Endodermal cell (in vitro differentiated cells): ENCODE measurements around the gene DLGAP1. TPM values are rescaled to one million over a fixed set of nuclear protein-coding genes. Genes with fewer than 3 reads are reported as not detected.
A peak's percentile ranks its signal among the peaks of the same experiment; 100 is the strongest.

ENCODE experiments used
- DNase-seq: peaks from one replicate; pipeline ENCODE4 v3.0.0-alpha.2; 2017
- H3K27ac ChIP-seq: 2 replicates; pipeline ENCODE4 v1.5.1; 2013; ENCODE audit warnings: mild to moderate bottlenecking, low read depth, low read length, moderate library complexity
- H3K27me3 ChIP-seq: 2 replicates; pipeline ENCODE4 v1.6.1; 2013; ENCODE audit warnings: mild to moderate bottlenecking, low read length, moderate library complexity; ENCODE audit not compliant: insufficient read depth, control insufficient read depth, poor library complexity, severe bottlenecking
- H3K36me3 ChIP-seq: 2 replicates; pipeline ENCODE4 v1.7.0; 2013; ENCODE audit warnings: mild to moderate bottlenecking, low read length, moderate library complexity; ENCODE audit not compliant: control insufficient read depth, insufficient read depth
- H3K4me1 ChIP-seq: one replicate; pipeline ENCODE4 v1.7.0; 2013; ENCODE audit warnings: low read length; ENCODE audit not compliant: control insufficient read depth, insufficient read depth
- H3K4me3 ChIP-seq: 2 replicates; pipeline ENCODE4 v1.5.1; 2013; ENCODE audit warnings: mild to moderate bottlenecking, low read length, moderate library complexity
- H3K9ac ChIP-seq: 2 replicates; pipeline ENCODE4 v1.6.1; 2013; ENCODE audit warnings: mild to moderate bottlenecking, low read length, moderate library complexity; ENCODE audit not compliant: poor library complexity, severe bottlenecking; ENCODE audit errors: extremely low read depth
- H3K9me3 ChIP-seq: 2 replicates; pipeline ENCODE4 v1.6.1; 2013; ENCODE audit warnings: mild to moderate bottlenecking, low read length, moderate library complexity; ENCODE audit not compliant: control insufficient read depth
- H3K27ac Mint-ChIP-seq: 2 replicates; pipeline ENCODE4 v1.8.0; 2020; ENCODE audit warnings: mixed read lengths
- H3K27me3 Mint-ChIP-seq: 2 replicates; pipeline ENCODE4 v1.8.0; 2021; ENCODE audit warnings: mild to moderate bottlenecking, mixed read lengths; ENCODE audit not compliant: insufficient read depth
- H3K36me3 Mint-ChIP-seq: 2 replicates; pipeline ENCODE4 v1.8.0; 2020; ENCODE audit warnings: low read depth, mixed read lengths
- H3K4me1 Mint-ChIP-seq: 2 replicates; pipeline ENCODE4 v1.8.0; 2020; ENCODE audit warnings: mixed read lengths
- H3K4me3 Mint-ChIP-seq: 2 replicates; pipeline ENCODE4 v1.8.0; 2020; ENCODE audit warnings: mild to moderate bottlenecking, moderate library complexity, mixed read lengths
- H3K9me3 Mint-ChIP-seq: 2 replicates; pipeline ENCODE4 v1.8.0; 2020; ENCODE audit warnings: mild to moderate bottlenecking, mixed read lengths
- WGBS, 2 experiments: methylation state at CpG; one replicate each; pipeline versions ENCODE4 v1.1.5 to v1.1.7; 2013; ENCODE audit warnings: missing lambda C conversion rate in 2 of 2, mixed read lengths in 1 of 2; ENCODE audit not compliant: insufficient coverage in 1 of 2, insufficient read length in 1 of 2; 5-methylcytosine and 5-hydroxymethylcytosine counted together
- total RNA-seq, 2 donors: library from RNA; stranded (reverse); fragmentation: NEBNext Ultra II Directional in 1 of 2; extraction: Animal tissue kit (Norgen Biotek cat#: 25700) in 1 of 2; gene quantifications; 2 replicates in 1 of 2; 3 replicates in 1 of 2; pipeline ENCODE4 v1.2.1, GENCODE V29; 2021
- TF ChIP-seq, protein P1 (sequence below): fragments of 200-600 bp; sonication (generic); conservative IDR thresholded peaks from 2 replicates; pipeline ENCODE4 v1.5.0; 2021; ENCODE audit warnings: antibody characterized with exemption, mild to moderate bottlenecking

DLGAP1 gene
- total RNA-seq, 2 donors from 2014 or later: 11.5 to 21.5 TPM

- Mint-ChIP-seq H3K36me3 (peaks cover 4% of the 10 kb centered on the region), H3K27me3 (no peaks in the 10 kb centered on the region), H3K4me1 (peaks cover 16% of the 10 kb centered on the region), H3K27ac (no peak overlapping the region), H3K9me3 (peaks cover 13% of the 10 kb centered on the region), H3K4me3 (no peak overlapping the region)
- Histone ChIP-seq H3K36me3 (peaks cover 4% of the 10 kb centered on the region), H3K4me3 (no peak overlapping the region), H3K27me3 (no peaks in the 10 kb centered on the region), H3K27ac (no peak overlapping the region), H3K9ac (no peak overlapping the region), H3K4me1 (peaks cover 4% of the 10 kb centered on the region), H3K9me3 (peaks cover 5% of the 10 kb centered on the region)
- DNase-seq: no peak
- TF ChIP-seq, protein P1, sequence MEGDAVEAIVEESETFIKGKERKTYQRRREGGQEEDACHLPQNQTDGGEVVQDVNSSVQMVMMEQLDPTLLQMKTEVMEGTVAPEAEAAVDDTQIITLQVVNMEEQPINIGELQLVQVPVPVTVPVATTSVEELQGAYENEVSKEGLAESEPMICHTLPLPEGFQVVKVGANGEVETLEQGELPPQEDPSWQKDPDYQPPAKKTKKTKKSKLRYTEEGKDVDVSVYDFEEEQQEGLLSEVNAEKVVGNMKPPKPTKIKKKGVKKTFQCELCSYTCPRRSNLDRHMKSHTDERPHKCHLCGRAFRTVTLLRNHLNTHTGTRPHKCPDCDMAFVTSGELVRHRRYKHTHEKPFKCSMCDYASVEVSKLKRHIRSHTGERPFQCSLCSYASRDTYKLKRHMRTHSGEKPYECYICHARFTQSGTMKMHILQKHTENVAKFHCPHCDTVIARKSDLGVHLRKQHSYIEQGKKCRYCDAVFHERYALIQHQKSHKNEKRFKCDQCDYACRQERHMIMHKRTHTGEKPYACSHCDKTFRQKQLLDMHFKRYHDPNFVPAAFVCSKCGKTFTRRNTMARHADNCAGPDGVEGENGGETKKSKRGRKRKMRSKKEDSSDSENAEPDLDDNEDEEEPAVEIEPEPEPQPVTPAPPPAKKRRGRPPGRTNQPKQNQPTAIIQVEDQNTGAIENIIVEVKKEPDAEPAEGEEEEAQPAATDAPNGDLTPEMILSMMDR: no peak
- 80% methylated on average over 1 of the region's 2 CpGs; no CpG with 5 or more reads in 1 of the 2 experiments for WGBS, 2 experiments
Observed at GRCh38 chr18:4360221-4360715, 94.8 kb downstream of the DLGAP1 start.

- WGBS, 2 experiments: 38 to 66% methylated on average over 2 to 4 of the region's 4 CpGs
- Mint-ChIP-seq H3K27ac (no peak overlapping the region), H3K4me1 (peaks cover 28% of the 10 kb centered on the region)
Observed at GRCh38 chr18:4358618-4359017, 96.5 kb downstream of the DLGAP1 start.

GRCh38 chr18:4357579-4357978 lies 97.5 kb downstream of the DLGAP1 start:
- H3K9me3 Mint-ChIP-seq: no peaks in the 10 kb centered on the region
- Histone ChIP-seq H3K9ac (no peak overlapping the region), H3K4me3 (no peak overlapping the region), H3K27me3 (no peaks in the 10 kb centered on the region), H3K4me1 (peaks cover 10% of the 10 kb centered on the region), H3K27ac (no peak overlapping the region), H3K36me3 (no peaks in the 10 kb centered on the region), H3K9me3 (no peaks in the 10 kb centered on the region)
- no peaks in the 10 kb centered on the region for H3K36me3 Mint-ChIP-seq
- H3K27ac Mint-ChIP-seq: no peak overlapping the region
- TF ChIP-seq, protein P1: no peak
- H3K4me3 Mint-ChIP-seq: no peak overlapping the region
- peak; percentile 51 for DNase-seq
- peaks cover 35% of the 10 kb centered on the region for H3K4me1 Mint-ChIP-seq
- no peaks in the 10 kb centered on the region for H3K27me3 Mint-ChIP-seq
- 88 to 91% methylated on average over 3 to 4 of the region's 4 CpGs for WGBS, 2 experiments

More at GRCh38 chr18:4358618-4359017, 96.5 kb downstream of the DLGAP1 start:
- Histone ChIP-seq H3K4me3 (no peak overlapping the region), H3K27me3 (no peaks in the 10 kb centered on the region), H3K27ac (no peak overlapping the region), H3K36me3 (no peaks in the 10 kb centered on the region), H3K4me1 (peaks cover 8% of the 10 kb centered on the region), H3K9ac (no peak overlapping the region), H3K9me3 (no peaks in the 10 kb centered on the region)
- TF ChIP-seq, protein P1: no peak
- peak; percentile 85 for DNase-seq
- Mint-ChIP-seq H3K27me3 (no peaks in the 10 kb centered on the region), H3K4me3 (no peak overlapping the region), H3K36me3 (no peaks in the 10 kb centered on the region), H3K9me3 (peaks cover 7% of the 10 kb centered on the region)
